GM19035 (cell line): Measurements from ENCODE around the gene ORMDL2.

Source experiments
- ATAC-seq: cut with Tn5 transposase; IDR thresholded peaks from one replicate; pipeline ENCODE4 v1.9.1; 2021; ENCODE audit not compliant: unreplicated experiment

The ORMDL2 gene

DNA sequence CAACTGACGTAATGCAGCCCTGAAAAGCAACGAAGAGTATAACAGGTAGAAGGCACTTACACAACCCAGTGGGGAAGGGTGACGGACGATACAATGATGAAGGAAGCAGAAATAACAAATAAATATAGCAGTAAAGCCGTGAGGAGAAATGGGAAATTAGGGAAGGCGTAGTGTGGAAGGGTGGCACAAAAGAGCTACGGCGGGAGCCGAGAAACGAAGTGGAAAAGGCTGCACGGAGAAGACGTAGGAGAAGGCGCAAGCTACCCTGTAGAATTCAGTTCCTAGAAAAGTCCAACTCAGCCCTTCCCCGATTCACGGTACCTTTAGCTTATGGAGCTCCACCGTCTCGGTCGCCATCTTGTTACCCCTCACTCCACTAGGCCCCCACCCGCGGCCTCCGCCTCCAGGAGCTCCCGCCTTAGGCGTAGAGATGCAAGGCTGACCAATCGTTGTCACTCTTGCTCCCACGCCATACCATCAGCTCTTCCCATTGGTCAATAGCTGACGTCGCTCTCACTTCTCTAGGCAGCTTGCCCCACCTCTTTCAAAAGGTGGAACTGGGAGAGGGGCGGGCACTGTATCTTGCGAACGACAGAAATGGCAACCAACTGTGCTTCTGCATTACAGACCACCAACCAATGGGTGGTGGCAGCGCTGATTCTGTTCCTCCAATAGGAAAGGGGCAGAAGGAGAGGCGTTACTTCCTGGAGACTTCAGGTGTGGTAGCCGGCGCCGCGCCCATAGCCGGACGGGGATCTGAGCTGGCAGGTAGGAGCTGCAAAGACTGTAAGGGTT, at the start of gene ORMDL2, which contains the start of gene SARNP:
Gene ORMDL2 (plus strand): TSS at position 697 of the 795 bp plus-strand sequence. CDS start 959 bp downstream, outside the sequence.
Gene SARNP (minus strand): TSS at position 380 of the 795 bp plus-strand sequence. CDS start 23 bp downstream, at position 357.
- peak; percentile 97 for ATAC-seq

- ATAC-seq = no peak
Observed at GRCh38 chr12:55771736-55772135, 46.1 kb upstream of the ORMDL2 start.

DNA sequence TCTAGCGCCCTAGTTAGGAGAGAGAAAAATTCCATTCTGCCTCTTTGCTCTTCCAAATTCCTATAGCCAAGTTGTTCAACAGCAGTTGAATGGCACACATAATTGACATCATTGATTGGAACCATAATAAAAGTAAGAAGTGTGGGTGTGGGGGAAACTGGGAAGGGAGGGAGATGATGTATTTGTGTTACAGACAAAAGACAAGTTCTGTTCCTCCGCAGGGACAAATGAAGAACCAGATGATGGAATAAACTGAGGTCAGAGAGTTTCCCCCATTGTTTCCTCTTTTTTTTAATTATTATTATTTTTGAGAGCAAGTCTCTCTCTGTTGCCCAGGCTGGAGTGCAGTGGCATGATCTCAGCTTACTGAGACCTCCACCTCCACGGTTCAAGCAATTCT, 40.0 kb upstream of the ORMDL2 start:
- no peak for ATAC-seq

GRCh38 chr12:55780685-55781084, 37.2 kb upstream of the ORMDL2 start:
- no peak for ATAC-seq

DNA sequence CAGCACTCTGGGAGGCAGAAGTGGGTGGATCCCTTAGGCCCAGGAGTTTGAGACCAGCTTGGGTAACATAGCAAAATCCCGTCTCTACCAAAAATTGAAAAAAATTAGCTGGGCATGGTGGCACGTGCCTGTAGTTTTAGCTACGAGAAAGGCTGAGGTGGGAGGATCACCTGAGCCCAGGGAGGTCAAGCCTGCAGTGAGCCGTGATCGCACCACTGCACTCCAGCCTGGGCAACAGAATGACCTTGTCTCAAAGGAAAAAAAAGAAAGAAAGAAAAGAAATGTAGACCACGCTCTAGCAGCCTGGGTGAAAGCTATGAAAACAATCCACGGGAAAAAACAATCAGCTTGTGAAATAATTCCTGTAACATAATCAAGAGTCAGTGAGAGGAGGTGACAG, 29.3 kb upstream of the ORMDL2 start:
- ATAC-seq = no peak

DNA sequence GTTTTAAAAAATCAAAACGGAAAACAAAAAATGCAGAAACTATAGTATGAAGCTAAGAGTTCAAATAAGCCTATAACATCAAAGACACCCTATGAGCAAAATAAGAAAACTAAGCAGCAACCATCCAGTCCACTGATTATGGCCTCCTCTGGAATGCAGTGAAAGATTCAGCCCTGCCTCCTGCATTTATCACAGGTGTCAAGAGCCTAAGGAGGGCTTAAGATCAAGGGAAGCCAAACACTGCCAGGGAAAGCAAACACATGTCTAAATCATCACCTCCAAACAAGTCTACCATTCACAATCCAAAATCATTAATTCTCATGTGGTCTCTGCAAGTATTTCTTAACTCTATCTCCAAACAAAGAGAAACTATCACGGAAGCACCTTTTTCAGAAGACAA, 28.7 kb upstream of the ORMDL2 start:
- no peak for ATAC-seq

DNA sequence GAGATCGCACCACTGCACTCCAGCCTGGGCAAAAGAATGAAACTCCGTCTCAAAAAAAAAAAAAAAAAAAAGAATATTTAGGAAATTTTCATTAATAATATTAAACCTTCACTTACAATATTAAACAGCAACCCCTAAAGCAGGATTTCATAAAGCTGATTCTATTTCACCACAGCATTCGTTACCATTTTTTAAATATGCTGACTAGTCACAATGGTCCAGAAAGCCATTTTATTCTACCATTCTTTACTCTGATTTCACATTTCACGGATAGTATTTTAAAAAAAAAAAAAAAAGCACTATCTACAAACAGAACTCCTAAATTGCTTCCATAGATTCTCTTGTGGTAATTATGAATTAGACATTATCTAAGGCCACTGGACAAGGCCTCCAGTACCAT, 27.9 kb upstream of the ORMDL2 start:
- no peak for ATAC-seq

DNA sequence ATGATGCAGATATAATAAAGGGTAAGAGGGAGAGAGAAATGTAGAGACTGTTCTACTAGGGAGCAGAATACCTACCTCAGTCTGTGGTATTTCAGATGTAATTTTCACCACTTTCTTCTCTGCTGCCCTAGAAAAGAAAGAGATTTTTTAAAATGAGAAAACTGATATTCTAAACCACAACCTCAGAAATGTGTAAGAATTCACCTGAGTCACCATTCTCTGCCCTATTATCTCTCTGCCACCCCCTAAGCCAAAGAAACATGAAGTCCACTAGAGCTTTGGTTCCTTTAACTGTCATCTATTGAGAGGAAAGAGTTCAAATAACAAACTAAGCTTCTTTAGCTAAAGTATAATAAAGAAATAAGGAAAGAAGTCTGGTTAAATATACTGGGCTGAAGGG, 21.9 kb upstream of the ORMDL2 start:
- ATAC-seq = no peak

- no peak for ATAC-seq
Observed at GRCh38 chr12:55797068-55797467, 20.8 kb upstream of the ORMDL2 start.

GRCh38 chr12:55797550-55797949, 20.3 kb upstream of the ORMDL2 start:
- ATAC-seq = no peak

DNA sequence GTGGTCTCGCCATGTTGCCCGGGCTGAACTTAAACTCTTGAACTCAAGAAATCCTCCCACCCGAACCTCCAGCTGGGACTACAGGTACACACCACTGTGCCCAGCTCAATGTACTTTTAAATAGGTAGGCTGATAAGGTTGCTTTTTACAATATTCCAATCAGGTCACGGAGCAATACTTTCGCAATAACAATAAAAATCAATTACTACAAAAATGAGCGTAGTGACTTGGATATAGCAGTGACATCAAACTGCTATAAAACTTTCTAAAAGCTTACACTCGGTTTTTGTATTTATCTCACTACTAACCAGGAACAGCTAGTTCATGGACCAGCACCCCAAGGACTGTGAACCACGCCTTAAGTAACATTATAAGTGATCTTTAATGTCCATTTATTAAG, 10.9 kb upstream of the ORMDL2 start:
- ATAC-seq = no peak

GRCh38 chr12:55809274-55809673, 8.6 kb upstream of the ORMDL2 start:
- no peak for ATAC-seq

DNA sequence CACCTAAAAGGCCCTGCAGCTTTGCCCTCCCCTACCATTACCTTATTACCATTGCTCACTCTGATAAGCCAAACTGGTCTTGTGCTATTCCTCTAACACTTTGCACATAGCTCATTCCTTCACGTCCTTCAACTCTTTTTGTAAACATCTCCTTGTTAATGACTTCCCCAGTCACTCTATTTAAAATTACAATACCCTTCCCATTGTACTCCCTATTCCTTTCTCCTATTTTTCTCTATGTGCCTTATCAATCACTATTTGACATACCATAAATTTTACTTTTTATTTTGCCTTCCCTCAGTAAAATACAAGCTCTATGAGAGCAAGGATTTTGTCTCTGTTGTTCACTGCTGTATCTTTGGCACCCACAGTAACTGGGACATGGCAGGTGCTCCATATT, 5.8 kb upstream of the ORMDL2 start:
- ATAC-seq = no peak

DNA sequence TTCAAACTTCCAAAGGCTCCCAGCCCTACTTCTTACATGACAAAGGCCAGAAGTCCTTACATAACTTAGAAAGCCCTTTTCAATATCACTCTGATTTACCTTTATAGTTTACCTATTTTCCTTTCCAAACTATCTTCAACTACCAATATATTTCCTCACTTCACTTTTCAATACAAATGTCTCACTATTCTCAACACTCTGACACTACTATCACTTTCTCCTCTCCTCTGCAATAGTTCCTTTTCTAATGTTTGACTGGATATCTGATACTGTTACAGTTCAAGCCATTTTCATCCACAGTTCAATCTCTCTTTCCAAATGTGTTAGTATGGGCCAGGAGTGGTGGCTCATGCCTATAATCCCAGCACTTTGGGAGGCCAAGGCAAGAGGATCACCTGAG, 3.6 kb upstream of the ORMDL2 start:
- ATAC-seq = no peak

- ATAC-seq = no peak
Observed at GRCh38 chr12:55815473-55815872, 2.4 kb upstream of the ORMDL2 start.

- ATAC-seq = no peak
Observed at GRCh38 chr12:55816881-55817344, 928 bp upstream of the ORMDL2 start.

DNA sequence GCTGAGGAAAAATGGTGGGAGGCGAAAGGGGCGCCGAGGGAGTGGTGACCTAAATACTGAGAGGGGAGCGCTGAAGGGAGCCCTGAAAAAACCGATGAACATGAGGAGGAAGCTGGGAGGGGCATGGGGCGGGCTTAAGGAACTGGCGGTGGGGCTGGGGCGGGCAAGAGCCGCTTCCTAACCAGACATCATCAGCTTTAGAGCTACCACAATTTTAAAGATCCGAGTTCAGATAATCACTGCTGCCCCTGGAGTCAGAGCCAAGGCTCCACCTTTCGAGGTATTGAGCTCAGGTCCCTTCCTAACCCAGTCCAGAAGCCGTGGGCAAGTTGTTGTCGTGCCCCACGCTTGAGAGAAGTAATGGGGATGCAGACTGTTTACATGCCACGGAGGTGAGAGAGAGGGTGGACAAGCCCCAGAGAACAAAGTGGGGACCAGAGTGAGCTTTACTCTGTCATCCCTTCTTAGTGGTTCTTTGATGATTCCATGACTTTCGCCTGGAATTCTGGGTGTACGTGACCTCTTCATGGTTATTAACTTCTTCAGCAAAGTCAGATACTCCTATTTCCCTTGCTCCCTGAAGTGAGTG, 393 bp downstream of the ORMDL2 start:
- ATAC-seq = peak; percentile 28

DNA sequence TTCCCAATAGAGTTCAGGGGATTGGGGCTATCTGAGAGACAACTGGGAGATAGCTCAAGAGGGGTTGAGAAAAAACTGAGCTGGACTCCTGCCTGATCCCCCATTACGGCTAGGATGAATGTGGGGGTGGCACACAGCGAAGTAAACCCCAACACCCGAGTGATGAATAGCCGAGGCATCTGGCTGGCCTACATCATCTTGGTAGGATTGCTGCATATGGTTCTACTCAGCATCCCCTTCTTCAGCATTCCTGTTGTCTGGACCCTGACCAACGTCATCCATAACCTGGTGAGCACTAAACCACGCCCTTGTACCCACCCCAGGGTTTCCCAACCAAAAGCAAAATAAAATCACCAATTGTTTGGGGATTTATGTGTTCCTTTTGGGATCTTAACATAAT, 1.0 kb downstream of the ORMDL2 start:
- no peak for ATAC-seq

DNA sequence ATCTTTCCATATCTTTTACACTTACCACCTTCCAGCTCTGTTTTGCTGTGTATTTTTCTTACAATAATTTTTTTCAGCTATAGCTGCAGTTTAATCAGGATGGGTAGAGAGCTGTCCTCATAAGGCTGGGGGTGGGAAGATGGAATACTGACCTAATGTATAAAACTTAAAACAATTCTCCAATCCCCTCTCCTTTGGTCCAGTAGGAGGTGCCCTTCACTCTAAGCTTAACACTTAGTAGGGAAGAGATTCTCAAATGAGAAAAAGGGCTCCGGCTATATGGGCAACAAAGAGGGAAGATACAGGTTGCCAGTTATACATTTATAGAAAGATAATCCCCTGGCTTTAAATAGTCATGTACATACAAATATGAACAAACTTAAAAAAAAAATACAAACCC, 2.8 kb downstream of the ORMDL2 start:
- no peak for ATAC-seq

GRCh38 chr12:55822228-55822627, 4.4 kb downstream of the ORMDL2 start:
- ATAC-seq = no peak

GRCh38 chr12:55823419-55823818, 5.6 kb downstream of the ORMDL2 start:
- no peak for ATAC-seq

GRCh38 chr12:55824726-55825125, 6.9 kb downstream of the ORMDL2 start:
- no peak for ATAC-seq
